ENCODE data around the gene RANBP3. TPM values are rescaled to one million over a fixed set of nuclear protein-coding genes. Genes with fewer than 3 reads are reported as not detected.

RANBP3 gene
- total and polyA plus RNA-seq, 2 of the 8 experiments (the other 6 are each of a cell fraction or from before 2014, with no cell fraction given): 95.4 to 122 TPM

GRCh38 chr19:5991244-5991838 lies 13.4 kb upstream of the RANBP3 start:
- H4K91ac ChIP-seq (replicated peaks; ENCODE audit: insufficient read length, low read length): no peak overlapping the region
- WGBS, 2 experiments (ENCODE audit: extremely low coverage in 1 of 2, insufficient coverage in 1 of 2, insufficient read length in 1 of 2, insufficient replicate concordance in 2 of 2, low coverage in 1 of 2, low lambda C conversion rate in 2 of 2, missing lambda C conversion rate in 1 of 2): 87% methylated on average over 6 of the region's 8 CpGs; no CpG with 5 or more reads in 1 of the 2 experiments
- no peak overlapping the region for H3K18ac ChIP-seq (ENCODE audit: extremely low read depth, low read length)
- DNase-seq (ENCODE audit: low read depth in 1 of 2, low spot score in 2 of 2): no peak
- H2BK120ac ChIP-seq (replicated peaks; ENCODE audit: low read depth, low read length): no peak overlapping the region
- 0 out of 4 replicates have a peak, but pooled peaks cover 0 to 2% of the 10 kb centered on the region in 2 experiments for H3K9me3 ChIP-seq (ENCODE audit: insufficient read depth in 2 of 2, low read depth in 1 of 2, low read length in 1 of 2)
- no peak overlapping the region for H3K56ac ChIP-seq (replicated peaks; ENCODE audit: insufficient read length, low read depth, low read length)
- H2BK15ac ChIP-seq (ENCODE audit: low read length): no peak overlapping the region
- no peak overlapping the region for H3K4ac ChIP-seq (replicated peaks; ENCODE audit: insufficient read length, low read depth, low read length)
- H3K4me3 ChIP-seq (ENCODE audit: extremely low read depth in 1 of 4, insufficient read depth in 2 of 4, low read depth in 3 of 4, low read length in 4 of 4): no peak overlapping the region
- H3K79me2 ChIP-seq (ENCODE audit: control insufficient read depth in 1 of 2, insufficient read depth in 2 of 2, low read length in 2 of 2): no peaks in the 10 kb centered on the region
- H3K36me3 ChIP-seq (ENCODE audit: control insufficient read depth in 2 of 4, insufficient read depth in 4 of 4, low read length in 3 of 4): no peaks in the 10 kb centered on the region
- H2AK5ac ChIP-seq (ENCODE audit: low read depth, low read length): no peak overlapping the region
- no peak for FAIRE-seq
- H3K27me3 ChIP-seq (replicated peaks in 1 of 4; ENCODE audit: control insufficient read depth in 3 of 4, extremely low read depth in 1 of 4, insufficient read depth in 3 of 4, low read length in 3 of 4): peaks cover 0 to 3% (median 0%) of the 10 kb centered on the region in 4 experiments; a peak in 2 of 7 replicates
- no peaks in the 10 kb centered on the region for H4K20me1 ChIP-seq (replicated peaks in 1 of 2; ENCODE audit: control insufficient read depth in 1 of 2, insufficient read depth in 2 of 2, low read length in 2 of 2)
- no peak overlapping the region; the same call in 1 of the 2 replicates for H4K8ac ChIP-seq (ENCODE audit: extremely low read depth, insufficient read depth, low read length)
- TF ChIP-seq CBX8 (IDR thresholded peaks at IDR 0.05; ENCODE audit: borderline replicate concordance, low read depth, low read length) (no peak), KDM1A (IDR thresholded peaks at IDR 0.05; ENCODE audit: borderline replicate concordance, low read length) (peak; percentile 77; the same call in 1 of the 2 replicates)
- H3K79me1 ChIP-seq (ENCODE audit: low read depth, low read length): no peaks in the 10 kb centered on the region
- peaks cover 0 to 5% (median 0%) of the 10 kb centered on the region in 4 experiments; a peak in 4 of 7 replicates for H3K4me1 ChIP-seq (replicated peaks in 1 of 4; ENCODE audit: control insufficient read depth in 3 of 4, insufficient read depth in 4 of 4, low read length in 3 of 4)
- H4K5ac ChIP-seq (ENCODE audit: insufficient read length, low read depth, low read length): no peak overlapping the region
- H2BK20ac ChIP-seq (ENCODE audit: low read length): no peak overlapping the region
- H3K4me2 ChIP-seq (ENCODE audit: insufficient read depth in 1 of 2, low read depth in 2 of 2, low read length in 2 of 2): no peak overlapping the region
- no peak overlapping the region for H3K14ac ChIP-seq (ENCODE audit: insufficient read length)
- no peaks in the 10 kb centered on the region; the same call in 1 of the 2 replicates for H3K23me2 ChIP-seq (ENCODE audit: low read depth, low read length)
- no peak overlapping the region for H2AFZ ChIP-seq (ENCODE audit: low read length)
- no peak overlapping the region for H2BK5ac ChIP-seq (ENCODE audit: low read depth, low read length)
- CTCF ChIA-PET (ENCODE audit: partially characterized antibody): interaction anchor here (0.9 to 13.2 kb wide), 4 partner anchors 12 to 31 kb away, joined by 5 to 306 read pairs (median 28); no protein-coding TSS in a partner anchor
- H3K23ac ChIP-seq (ENCODE audit: insufficient read length): no peak overlapping the region
- H2BK12ac ChIP-seq (ENCODE audit: low read depth, low read length): no peak overlapping the region
- POLR2A ChIA-PET (ENCODE audit: partially characterized antibody): no interaction called here
- no peak overlapping the region for H3K27ac ChIP-seq (ENCODE audit: low read depth, low read length)
- H3K9ac ChIP-seq (replicated peaks in 1 of 4; ENCODE audit: extremely low read depth in 1 of 4, low read depth in 3 of 4, low read length in 3 of 4): no peak overlapping the region

Data from H1 (cell line).